ENCODE results near the gene APOA4. TPM values are rescaled to one million over a fixed set of nuclear protein-coding genes. Genes with fewer than 3 reads are reported as not detected.

The APOA4 gene
- total and polyA plus RNA-seq, 9 of the 15 experiments (the other 6 are each of a cell fraction or from before 2014, with no cell fraction given): 0.07 TPM; not detected in 8

GRCh38 chr11:116864531-116864930 is 41.4 kb upstream of the APOA4 start:
- no peaks in the 10 kb centered on the region for H3K27me3 ChIP-seq (ENCODE audit: control insufficient read depth in 2 of 2, insufficient read depth in 2 of 2, low read length in 2 of 2)
- in situ Hi-C loops (cut with MboI): no loop called here
- ChIA-PET CTCF (ENCODE audit: low intra/inter-chr PET ratio) (no interaction called here), POLR2A (no interaction called here)
- H3K4me3 ChIP-seq: no peak overlapping the region
- FAIRE-seq (no peak), ATAC-seq (no peak), DNase-seq (ENCODE audit: extremely low read depth in 1 of 4, low spot score in 3 of 4) (no peak)
- no peaks in the 10 kb centered on the region for H3K9me1 ChIP-seq (ENCODE audit: control insufficient read depth, insufficient read depth, low read length)
- no peak overlapping the region for H2AFZ ChIP-seq (ENCODE audit: low read depth, low read length)
- no peaks in the 10 kb centered on the region for H3K9me3 ChIP-seq (replicated peaks; ENCODE audit: control insufficient read depth, insufficient read depth, low read depth, low read length)
- no peak overlapping the region for H3K4me2 ChIP-seq (ENCODE audit: insufficient read depth, low read length)
- 82% methylated on average over 5 of the region's 5 CpGs for whole genome bisulfite sequencing (ENCODE audit: insufficient coverage, low coverage, missing lambda C conversion rate)
- peaks cover 5 to 12% of the 10 kb centered on the region in 2 experiments; a peak in 4 of 5 replicates for H3K4me1 ChIP-seq (replicated peaks in 1 of 2; ENCODE audit: control insufficient read depth in 2 of 2, insufficient read depth in 2 of 2, low read length in 2 of 2)
- no peaks in the 10 kb centered on the region for H4K20me1 ChIP-seq (replicated peaks; ENCODE audit: control insufficient read depth, insufficient read depth, low read length)
- no TSS peak for BruUV-seq (replicated peaks)
- no peak overlapping the region for H3K9ac ChIP-seq (ENCODE audit: insufficient read depth in 1 of 2, low read depth in 2 of 2, low read length in 2 of 2)
- no peaks in the 10 kb centered on the region for H3K79me2 ChIP-seq (ENCODE audit: control insufficient read depth, insufficient read depth, low read length)
- intact Hi-C loops (cut with micrococcal nuclease): no loop called here
- H3K27ac ChIP-seq (ENCODE audit: extremely low read depth, low read depth, low read length): no peak overlapping the region
- no peak for TF ChIP-seq ZNF699 (CRISPR knock-in tag; IDR thresholded peaks at IDR 0.05; ENCODE audit: insufficient replicate concordance)
- no peak for TF ChIP-seq ZNF644 (tag; IDR thresholded peaks at IDR 0.05; ENCODE audit: low read depth)
- no peak for TF ChIP-seq TBL1XR1 (IDR thresholded peaks at IDR 0.05; ENCODE audit: low read length in 2 of 2)
- no peak for TF ChIP-seq ZNF134 (CRISPR knock-in tag; conservative IDR thresholded peaks at IDR 0.05)
- TF ChIP-seq RBM17 (IDR thresholded peaks at IDR 0.05; ENCODE audit: borderline replicate concordance, low read depth, low read length): no peak
- no peak for TF ChIP-seq TCFL5 (CRISPR knock-in tag; conservative IDR thresholded peaks at IDR 0.05)
- TF ChIP-seq HDAC1 (IDR thresholded peaks at IDR 0.05): no peak
- no peak for TF ChIP-seq HOXB6 (CRISPR knock-in tag; IDR thresholded peaks at IDR 0.05; ENCODE audit: borderline replicate concordance)
- TF ChIP-seq CEBPB (tag; IDR thresholded peaks at IDR 0.05): no peak
- TF ChIP-seq IRF2 (CRISPR knock-in tag; IDR thresholded peaks at IDR 0.05): no peak
- no peak for TF ChIP-seq ZNF592 (IDR thresholded peaks at IDR 0.05)
- TF ChIP-seq ZNF133 (CRISPR knock-in tag; IDR thresholded peaks at IDR 0.05): no peak
- no peak for TF ChIP-seq SRSF9 (IDR thresholded peaks at IDR 0.05; ENCODE audit: borderline replicate concordance, low read depth, low read length)
- TF ChIP-seq TARDBP (IDR thresholded peaks at IDR 0.05): no peak
- TF ChIP-seq CTCFL (IDR thresholded peaks at IDR 0.05; ENCODE audit: borderline replicate concordance, insufficient read depth, low read depth, low read length, poor library complexity, severe bottlenecking): no peak
- TF ChIP-seq ELF2 (CRISPR knock-in tag; IDR thresholded peaks at IDR 0.05): no peak
- no peak for TF ChIP-seq MITF (IDR thresholded peaks at IDR 0.05)
- TF ChIP-seq ZNF507 (tag; conservative IDR thresholded peaks at IDR 0.05): no peak
- H3K36me3 ChIP-seq (ENCODE audit: control insufficient read depth, insufficient read depth, low read length): peaks cover 76% of the 10 kb centered on the region
